RWPE1 (cell line): ENCODE results near the gene ACTR5.

Experiments
- CTCF ChIA-PET: fragments of 350-600 bp; sonication (Branson Sonifier 250); formaldehyde crosslinking; extraction: SDS; loops from one replicate; lab custom pipeline; 2021; lab: Yijun Ruan, JAX
- POLR2A ChIA-PET: fragments of 400-600 bp; formaldehyde crosslinking; extraction: SDS; loops from one replicate; lab custom pipeline; 2020; ENCODE audit warnings: antibody characterized with exemption; ENCODE audit not compliant: low non-redundant PET; lab: Yijun Ruan, JAX
- DNase-seq: peaks from one replicate; pipeline ENCODE4 v3.0.0; 2012; ENCODE audit warnings: low spot score
- H3K27ac ChIP-seq: fragments of 450-650 bp; 2 replicates; pipeline ENCODE4 v1.5.1; 2017
- CTCF ChIP-seq: fragments of 450-650 bp; conservative IDR thresholded peaks from 2 replicates; pipeline ENCODE4 v1.5.1; 2017; ENCODE audit warnings: low read depth, mild to moderate bottlenecking

The ACTR5 gene

GRCh38 chr20:38748097-38748860, at the start of gene ACTR5:
TSS of gene ACTR5 (plus strand) at chr20:38748460. CDS start at chr20:38748479, 19 bp downstream.
- ChIA-PET POLR2A (interaction anchor here (0.5 to 0.6 kb wide), 2 partner anchors 18 to 86 kb away, joined by 3 read pairs; no protein-coding TSS in a partner anchor), CTCF (interaction anchor here (0.8 to 4.7 kb wide), 4 partner anchors 17 to 99 kb away, joined by 3 to 29 read pairs (median 5); no protein-coding TSS in a partner anchor)
- no peak for TF ChIP-seq CTCF
- peak; percentile 98 for DNase-seq
- peak within 1 kb of the TSS; percentile 84 for H3K27ac ChIP-seq

GRCh38 chr20:38698541-38698940, 49.7 kb upstream of the ACTR5 start:
- H3K27ac ChIP-seq: no peak overlapping the region
- TF ChIP-seq CTCF: no peak
- DNase-seq: no peak
- ChIA-PET CTCF (interaction anchor here (0.7 kb wide), 1 partner anchor 50 kb away, joined by 3 read pairs; no protein-coding TSS in a partner anchor), POLR2A (no interaction called here)

- POLR2A ChIA-PET: no interaction called here
Measured at GRCh38 chr20:38700141-38700540, 48.1 kb upstream of the ACTR5 start.

GRCh38 chr20:38700926-38701325, 47.3 kb upstream of the ACTR5 start:
- CTCF ChIA-PET: no interaction called here
- no peak overlapping the region for H3K27ac ChIP-seq

More at GRCh38 chr20:38700141-38700540, 48.1 kb upstream of the ACTR5 start:
- no peak for TF ChIP-seq CTCF
- H3K27ac ChIP-seq: no peak overlapping the region
- no peak for DNase-seq
- CTCF ChIA-PET: no interaction called here

GRCh38 chr20:38703526-38703925, 44.7 kb upstream of the ACTR5 start:
- ChIA-PET POLR2A (no interaction called here), CTCF (interaction anchor here (1.1 kb wide), 1 partner anchor 76 kb away, joined by 4 read pairs; no protein-coding TSS in a partner anchor)
- DNase-seq: no peak
- no peak overlapping the region for H3K27ac ChIP-seq
- TF ChIP-seq CTCF: no peak

More at GRCh38 chr20:38700926-38701325, 47.3 kb upstream of the ACTR5 start:
- no peak for TF ChIP-seq CTCF
- DNase-seq: no peak
- POLR2A ChIA-PET: no interaction called here

GRCh38 chr20:38704136-38704535, 44.1 kb upstream of the ACTR5 start:
- ChIA-PET POLR2A (no interaction called here), CTCF (interaction anchor here (0.5 to 0.7 kb wide), 2 partner anchors 10 to 189 kb away, joined by 3 to 4 read pairs; no protein-coding TSS in a partner anchor)
- no peak overlapping the region for H3K27ac ChIP-seq
- no peak for DNase-seq
- no peak for TF ChIP-seq CTCF
